ENCODE results near the gene HSPA9.
"Not testable (repeated sequence)": the region's sequence is repeated elsewhere in the genome, so short reads cannot be mapped to it uniquely, and the experiment has no call there.

Gene HSPA9

GRCh38 chr5:138508958-138509357 is 66.2 kb downstream of the HSPA9 start:
- no peak for TF ChIP-seq CTCF (IDR thresholded peaks at IDR 0.05; ENCODE audit: control insufficient read depth, insufficient read depth, low read depth, low read length, missing control alignments)
- no peak overlapping the region for H3K4me3 ChIP-seq (ENCODE audit: control insufficient read depth, low read depth, low read length)
- no peak for DNase-seq (ENCODE audit: low read depth)

GRCh38 chr5:138507485-138507884 is 67.7 kb downstream of the HSPA9 start:
- DNase-seq (ENCODE audit: low read depth), result peak; percentile 81
- H3K4me3 ChIP-seq (ENCODE audit: control insufficient read depth, low read depth, low read length), result not testable (repeated sequence)

GRCh38 chr5:138506370-138507306 is 68.6 kb downstream of the HSPA9 start:
- no peak for DNase-seq (ENCODE audit: low read depth)
- TF ChIP-seq CTCF (IDR thresholded peaks at IDR 0.05; ENCODE audit: control insufficient read depth, insufficient read depth, low read depth, low read length, missing control alignments), result no peak
- no peak overlapping the region for H3K4me3 ChIP-seq (ENCODE audit: control insufficient read depth, low read depth, low read length)

- no peak overlapping the region for H3K4me3 ChIP-seq (ENCODE audit: control insufficient read depth, low read depth, low read length)
- no peak for TF ChIP-seq CTCF (IDR thresholded peaks at IDR 0.05; ENCODE audit: control insufficient read depth, insufficient read depth, low read depth, low read length, missing control alignments)
- no peak for DNase-seq (ENCODE audit: low read depth)
Measured at GRCh38 chr5:138504799-138505198, 70.4 kb downstream of the HSPA9 start.

All from AG09309 (cell line).